Coronary artery (tissue), 2 donors: ENCODE measurements around the gene PRELP.

Experiments
- DNase-seq: peaks from one replicate; pipeline ENCODE4 v3.0.0-alpha.2; 2017; ENCODE audit warnings: low spot score
- H3K27ac ChIP-seq, 2 donors: fragments of 200-600 bp; sonication (generic); one replicate each; pipeline ENCODE4 v1.5.1; 2016 to 2019
- H3K4me3 ChIP-seq: fragments of 200-600 bp; sonication (generic); 2 replicates; pipeline ENCODE4 v1.5.1; 2016; ENCODE audit warnings: mild to moderate bottlenecking, moderate library complexity
- CTCF ChIP-seq: fragments of 200-600 bp; sonication (generic); IDR thresholded peaks from one replicate; pipeline ENCODE4 v1.5.1; 2019; ENCODE audit warnings: antibody characterized with exemption

PRELP gene

GRCh38 chr1:203477748-203478147 is 2.1 kb downstream of the PRELP start:
- no peak for DNase-seq
- H3K4me3 ChIP-seq: peak overlapping the region; percentile 86
- peak overlapping the region; percentile 82 to 92 for H3K27ac ChIP-seq
- no peak for TF ChIP-seq CTCF

DNA sequence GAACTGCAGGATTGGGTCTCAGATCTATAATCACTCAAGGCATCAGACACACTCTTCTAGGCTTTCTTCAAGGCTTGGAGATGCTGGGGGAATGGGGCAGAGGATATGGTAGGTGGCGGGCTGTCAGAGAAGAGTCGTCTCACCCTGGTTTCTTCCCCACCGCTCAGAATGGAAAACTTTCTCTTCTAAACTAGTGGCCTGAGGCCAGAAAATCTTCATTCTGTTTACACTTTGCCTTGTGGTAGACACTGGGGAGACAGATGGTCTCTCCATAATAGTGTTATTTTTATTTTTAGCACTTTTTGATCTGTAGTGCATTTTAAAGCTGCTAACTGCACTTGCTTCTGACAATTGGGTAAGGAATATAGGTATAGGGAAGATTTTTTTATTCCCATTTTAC is 2.6 kb downstream of the PRELP start:
- Histone ChIP-seq H3K4me3 (peak overlapping the region; percentile 86), H3K27ac (peak overlapping the region; percentile 82 to 92)
- TF ChIP-seq CTCF: no peak
- no peak for DNase-seq

DNA sequence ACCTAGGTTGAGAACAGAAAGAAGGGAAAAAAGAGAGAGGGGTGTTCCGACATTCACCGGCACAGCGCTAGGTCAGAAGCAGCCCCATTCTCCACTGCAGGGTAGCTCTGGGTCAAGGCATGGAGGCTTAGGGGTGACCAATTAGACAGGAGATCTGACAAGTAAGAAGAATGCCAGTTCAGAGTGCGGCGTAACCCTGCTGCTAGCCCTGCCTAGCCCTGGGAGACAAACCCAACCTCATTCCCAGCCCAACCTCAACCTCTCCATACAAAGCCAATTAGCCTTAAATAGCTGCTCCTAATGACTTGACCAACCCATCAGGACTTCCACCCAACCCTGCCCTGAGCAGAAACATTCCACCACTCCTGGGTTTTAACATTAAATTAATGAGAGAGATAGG is 3.4 kb downstream of the PRELP start:
- Histone ChIP-seq H3K4me3 (peak overlapping the region; percentile 86), H3K27ac (peak overlapping the region; percentile 82 to 92)
- TF ChIP-seq CTCF: no peak
- no peak for DNase-seq

DNA sequence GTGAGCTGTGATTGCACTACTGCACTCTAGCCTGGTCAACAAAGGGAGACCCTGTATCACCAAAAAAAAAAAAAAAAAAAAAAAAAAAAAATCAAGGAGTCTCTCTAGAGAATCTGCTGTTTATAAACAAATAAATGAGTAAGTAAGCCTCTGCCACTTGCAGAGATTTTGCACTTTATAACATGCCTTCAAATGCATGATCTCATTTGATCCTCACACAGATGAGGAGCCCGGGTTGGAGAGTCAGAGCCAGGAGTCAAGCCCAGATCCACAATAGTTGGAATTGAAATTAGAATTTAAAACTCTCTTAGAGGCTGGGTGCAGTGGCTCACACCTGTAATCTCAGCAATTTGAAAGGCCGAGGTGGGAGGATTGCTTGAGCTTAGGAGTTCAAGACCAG is 4.0 kb downstream of the PRELP start:
- no peak for TF ChIP-seq CTCF
- H3K4me3 ChIP-seq: peak overlapping the region; percentile 86
- H3K27ac ChIP-seq: peak overlapping the region; percentile 82 to 92
- DNase-seq: no peak

DNA sequence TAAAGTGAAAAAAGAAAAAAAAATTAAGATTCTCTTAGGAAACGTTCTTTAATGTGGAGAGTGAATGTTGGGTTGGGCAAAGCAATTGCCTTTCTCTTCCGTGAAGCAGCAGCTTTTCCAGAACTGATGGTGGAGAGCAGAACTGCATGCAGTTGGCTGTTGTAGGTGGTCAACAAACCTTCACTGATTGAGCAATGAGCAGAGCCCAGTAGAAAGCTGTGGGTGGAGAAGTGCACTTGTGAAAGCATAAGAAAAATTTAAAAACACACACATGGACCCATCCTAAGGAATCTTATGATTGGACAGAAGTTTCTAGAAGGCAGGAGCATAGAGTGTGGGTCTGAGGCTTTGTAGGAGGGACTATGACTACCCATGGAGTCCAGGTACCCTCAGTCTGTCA is 4.5 kb downstream of the PRELP start:
- TF ChIP-seq CTCF: no peak
- DNase-seq: no peak
- H3K4me3 ChIP-seq: peak overlapping the region; percentile 86

DNA sequence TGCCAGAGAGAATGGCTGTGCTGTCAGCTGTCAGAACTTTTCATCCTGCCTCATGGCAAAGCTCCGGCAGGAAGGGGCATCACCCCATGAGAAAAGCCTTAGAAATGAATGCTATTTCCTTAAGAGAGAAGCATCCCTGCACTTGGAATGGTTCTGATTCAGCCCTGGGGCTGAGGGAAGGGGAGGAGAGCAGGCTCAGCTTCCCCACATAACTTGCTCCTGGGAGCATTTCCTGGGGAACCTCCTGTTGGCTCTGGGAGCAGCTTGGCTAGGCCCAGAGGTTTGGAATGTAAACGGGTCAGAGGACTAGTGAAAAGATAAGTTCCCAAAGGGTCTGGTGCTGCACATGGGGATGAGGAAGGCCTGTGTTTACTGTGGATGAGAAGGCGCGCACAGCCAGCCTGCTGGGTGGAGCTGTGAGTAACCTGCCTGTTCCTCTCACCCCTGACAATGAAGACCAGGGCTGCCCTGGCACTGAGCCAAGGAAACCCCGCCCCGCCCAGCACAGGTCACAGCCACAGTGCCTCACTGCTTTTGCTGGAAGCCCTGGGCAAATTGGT is 5.0 kb downstream of the PRELP start:
- peak overlapping the region; percentile 86 for H3K4me3 ChIP-seq
- TF ChIP-seq CTCF: no peak
- peak overlapping the region; percentile 82 to 92 for H3K27ac ChIP-seq
- peak; percentile 95 for DNase-seq

More for the DNA sequence above, 4.5 kb downstream of the PRELP start:
- H3K27ac ChIP-seq: peak overlapping the region; percentile 82 to 92

DNA sequence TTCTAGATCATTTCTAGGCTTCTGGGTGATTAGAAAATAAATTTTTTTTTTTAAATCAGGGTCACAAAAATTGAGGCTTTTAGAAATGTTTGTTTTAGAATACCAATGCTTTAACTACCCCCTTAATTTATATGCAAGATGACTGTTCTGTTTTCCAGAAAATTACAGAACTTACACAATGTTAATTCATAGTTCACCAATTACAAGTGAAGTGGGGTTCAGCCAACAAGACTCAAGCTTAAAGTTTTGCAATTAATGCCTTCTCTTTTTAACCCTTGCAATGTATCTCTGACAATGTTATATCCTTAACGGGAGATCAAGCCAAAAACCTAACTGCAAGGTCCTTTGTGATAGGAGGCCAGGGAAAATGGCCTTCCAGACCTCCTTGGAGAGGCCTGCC is 5.6 kb downstream of the PRELP start:
- H3K27ac ChIP-seq: peak overlapping the region; percentile 82 to 92
- TF ChIP-seq CTCF: no peak
- DNase-seq: no peak
- H3K4me3 ChIP-seq: peak overlapping the region; percentile 86
